ENCODE data around the gene SPAG5.

SPAG5 gene

DNA sequence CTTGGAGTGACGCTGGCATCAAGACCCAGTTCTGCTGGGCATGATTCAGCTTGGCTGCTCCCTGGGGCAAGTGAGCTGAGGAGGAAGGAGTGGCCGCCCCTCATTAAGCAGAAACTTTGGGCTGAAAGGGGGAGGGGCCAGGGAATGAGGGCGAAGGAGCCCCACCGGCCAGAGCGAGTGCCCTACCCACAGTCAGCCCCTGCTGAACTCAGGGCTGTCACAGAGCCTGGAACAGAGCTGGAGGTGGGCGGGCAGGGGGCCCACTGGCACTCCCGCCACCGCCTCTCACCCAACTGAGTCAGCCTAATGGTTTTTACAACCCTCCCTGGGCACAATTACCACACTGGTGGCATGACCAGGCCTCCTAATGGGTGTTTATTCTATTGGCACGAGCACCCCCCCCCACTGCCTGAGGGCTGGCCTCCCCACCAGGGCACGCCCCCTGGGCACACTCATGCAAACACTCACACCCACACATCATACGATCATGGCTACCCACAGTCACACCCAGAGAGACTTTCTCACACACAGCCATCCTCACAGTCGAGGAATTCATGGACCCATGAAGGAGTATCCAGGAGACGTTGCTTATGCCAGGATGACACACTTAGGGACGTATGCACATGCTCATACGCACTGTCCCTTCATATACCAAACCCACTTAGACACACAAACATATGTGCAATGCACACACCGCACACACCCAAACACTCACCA is 65.6 kb downstream of the SPAG5 start:
- no peak overlapping the region for H3K4me3 ChIP-seq (ENCODE audit: control insufficient read depth, low read depth, low read length)

DNA sequence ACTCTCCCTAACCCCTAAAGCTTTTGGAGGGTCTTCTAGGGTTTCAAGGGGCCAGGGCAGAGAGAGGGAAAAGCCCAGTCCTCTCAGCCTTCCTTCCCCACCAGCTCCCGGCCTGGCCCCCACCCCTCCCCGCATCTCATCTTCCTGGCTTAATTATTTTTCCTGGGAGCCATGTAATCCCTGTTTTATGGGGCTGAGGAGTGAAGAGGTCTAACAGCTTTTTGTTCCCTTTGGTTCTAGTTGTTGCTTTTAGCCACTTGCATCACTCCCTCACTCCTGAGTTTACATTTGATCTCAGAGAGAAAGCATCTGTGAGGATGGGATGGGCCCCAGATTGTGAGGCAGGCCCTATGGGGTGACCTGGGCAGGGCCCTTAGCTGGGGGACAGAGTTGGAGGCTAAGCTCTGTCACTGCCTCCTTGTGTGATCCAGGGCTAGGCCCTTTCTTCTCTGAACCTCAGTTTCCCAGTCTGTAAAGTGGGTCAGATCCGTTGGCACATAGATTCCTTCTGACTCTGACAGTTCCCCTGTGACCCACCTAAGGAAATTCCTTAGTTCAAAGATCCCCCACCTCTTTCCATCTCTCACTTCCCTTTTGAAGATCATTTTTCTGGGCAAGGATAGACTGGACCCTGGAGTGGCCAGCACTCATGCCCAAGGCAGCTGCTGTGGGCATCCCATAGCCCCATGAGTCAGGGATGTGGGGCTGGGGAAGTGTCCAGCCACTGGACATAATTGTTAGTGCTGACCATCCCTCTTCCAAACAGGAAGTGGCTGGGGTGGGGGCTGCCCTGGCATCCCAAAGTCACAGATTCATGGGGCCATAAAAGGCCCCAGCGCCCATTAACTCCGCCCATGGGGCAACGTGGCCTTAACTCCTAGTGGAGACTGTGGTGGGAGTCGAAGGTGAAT is 66.5 kb downstream of the SPAG5 start:
- no peak for DNase-seq (ENCODE audit: low read depth)
- TF ChIP-seq, protein P1, sequence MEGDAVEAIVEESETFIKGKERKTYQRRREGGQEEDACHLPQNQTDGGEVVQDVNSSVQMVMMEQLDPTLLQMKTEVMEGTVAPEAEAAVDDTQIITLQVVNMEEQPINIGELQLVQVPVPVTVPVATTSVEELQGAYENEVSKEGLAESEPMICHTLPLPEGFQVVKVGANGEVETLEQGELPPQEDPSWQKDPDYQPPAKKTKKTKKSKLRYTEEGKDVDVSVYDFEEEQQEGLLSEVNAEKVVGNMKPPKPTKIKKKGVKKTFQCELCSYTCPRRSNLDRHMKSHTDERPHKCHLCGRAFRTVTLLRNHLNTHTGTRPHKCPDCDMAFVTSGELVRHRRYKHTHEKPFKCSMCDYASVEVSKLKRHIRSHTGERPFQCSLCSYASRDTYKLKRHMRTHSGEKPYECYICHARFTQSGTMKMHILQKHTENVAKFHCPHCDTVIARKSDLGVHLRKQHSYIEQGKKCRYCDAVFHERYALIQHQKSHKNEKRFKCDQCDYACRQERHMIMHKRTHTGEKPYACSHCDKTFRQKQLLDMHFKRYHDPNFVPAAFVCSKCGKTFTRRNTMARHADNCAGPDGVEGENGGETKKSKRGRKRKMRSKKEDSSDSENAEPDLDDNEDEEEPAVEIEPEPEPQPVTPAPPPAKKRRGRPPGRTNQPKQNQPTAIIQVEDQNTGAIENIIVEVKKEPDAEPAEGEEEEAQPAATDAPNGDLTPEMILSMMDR (IDR thresholded peaks at IDR 0.05; ENCODE audit: control insufficient read depth, insufficient read depth, low read depth, low read length, missing control alignments): no peak
- no peak overlapping the region for H3K4me3 ChIP-seq (ENCODE audit: control insufficient read depth, low read depth, low read length)

More for the DNA sequence above, 65.6 kb downstream of the SPAG5 start:
- TF ChIP-seq, protein P1 (IDR thresholded peaks at IDR 0.05; ENCODE audit: control insufficient read depth, insufficient read depth, low read depth, low read length, missing control alignments): no peak
- DNase-seq (ENCODE audit: low read depth): no peak

DNA sequence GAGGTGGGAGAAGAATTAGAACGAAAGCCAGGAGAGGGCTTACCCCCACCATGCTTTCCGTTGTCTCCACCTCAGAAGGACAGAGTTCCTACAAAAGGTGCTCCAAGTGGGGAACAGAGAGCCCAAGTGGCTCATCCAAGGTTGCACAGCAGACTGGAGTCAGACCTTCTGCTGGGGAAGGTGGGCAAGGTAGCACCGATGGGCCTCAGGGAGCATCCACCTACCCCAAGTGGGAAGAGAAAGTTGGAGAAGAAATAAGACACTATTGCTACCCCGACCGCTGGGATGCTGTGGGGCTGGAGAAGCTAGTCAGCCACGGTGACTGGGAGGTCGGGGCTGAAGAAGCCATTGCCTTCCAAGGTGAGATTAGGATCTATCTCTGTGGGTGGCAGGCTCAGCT is 67.9 kb downstream of the SPAG5 start:
- TF ChIP-seq, protein P1 (IDR thresholded peaks at IDR 0.05; ENCODE audit: control insufficient read depth, insufficient read depth, low read depth, low read length, missing control alignments): no peak
- H3K4me3 ChIP-seq (ENCODE audit: control insufficient read depth, low read depth, low read length): no peak overlapping the region
- DNase-seq (ENCODE audit: low read depth): no peak

DNA sequence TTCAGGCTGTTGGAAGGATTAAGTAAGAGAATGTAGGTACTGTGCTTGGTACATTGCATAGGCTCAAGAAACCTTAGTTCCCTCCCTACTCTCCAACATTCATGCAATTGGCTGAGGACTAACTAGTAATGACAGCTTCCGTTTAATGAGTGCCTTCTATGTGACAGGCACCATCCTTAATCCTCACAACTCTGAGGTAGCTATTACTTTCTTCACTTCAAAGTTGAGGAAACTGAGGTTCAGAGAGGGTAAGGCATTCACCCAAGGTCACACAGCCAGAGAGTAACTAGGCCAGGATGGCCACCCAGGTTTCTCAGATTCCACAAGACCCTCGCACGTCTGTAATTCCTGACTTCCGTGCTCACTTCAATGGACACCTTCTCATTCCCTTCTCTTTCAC is 68.6 kb downstream of the SPAG5 start:
- no peak overlapping the region for H3K4me3 ChIP-seq (ENCODE audit: control insufficient read depth, low read depth, low read length)
- TF ChIP-seq, protein P1 (IDR thresholded peaks at IDR 0.05; ENCODE audit: control insufficient read depth, insufficient read depth, low read depth, low read length, missing control alignments): no peak
- no peak for DNase-seq (ENCODE audit: low read depth)

DNA sequence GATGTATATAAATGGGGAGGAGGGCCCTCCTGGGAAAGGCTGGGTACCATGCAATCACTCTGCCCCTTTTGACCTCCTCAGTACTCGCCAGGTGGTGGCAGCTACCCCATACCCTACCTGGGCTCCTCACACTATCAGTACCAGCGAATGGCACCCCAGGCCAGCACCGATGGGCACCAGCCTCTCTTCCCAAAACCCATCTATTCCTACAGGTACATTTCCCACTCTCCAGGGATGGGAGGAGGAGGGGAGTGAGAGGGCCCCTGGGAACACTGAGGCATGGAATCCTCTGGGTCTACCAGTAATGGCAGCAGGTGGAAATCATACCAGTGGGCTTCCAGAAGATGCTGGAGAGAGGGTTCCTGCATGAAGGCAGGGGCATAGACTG is 69.8 kb downstream of the SPAG5 start:
- DNase-seq (ENCODE audit: low read depth): no peak
- H3K4me3 ChIP-seq (ENCODE audit: control insufficient read depth, low read depth, low read length): no peak overlapping the region
- TF ChIP-seq, protein P1 (IDR thresholded peaks at IDR 0.05; ENCODE audit: control insufficient read depth, insufficient read depth, low read depth, low read length, missing control alignments): no peak

DNA sequence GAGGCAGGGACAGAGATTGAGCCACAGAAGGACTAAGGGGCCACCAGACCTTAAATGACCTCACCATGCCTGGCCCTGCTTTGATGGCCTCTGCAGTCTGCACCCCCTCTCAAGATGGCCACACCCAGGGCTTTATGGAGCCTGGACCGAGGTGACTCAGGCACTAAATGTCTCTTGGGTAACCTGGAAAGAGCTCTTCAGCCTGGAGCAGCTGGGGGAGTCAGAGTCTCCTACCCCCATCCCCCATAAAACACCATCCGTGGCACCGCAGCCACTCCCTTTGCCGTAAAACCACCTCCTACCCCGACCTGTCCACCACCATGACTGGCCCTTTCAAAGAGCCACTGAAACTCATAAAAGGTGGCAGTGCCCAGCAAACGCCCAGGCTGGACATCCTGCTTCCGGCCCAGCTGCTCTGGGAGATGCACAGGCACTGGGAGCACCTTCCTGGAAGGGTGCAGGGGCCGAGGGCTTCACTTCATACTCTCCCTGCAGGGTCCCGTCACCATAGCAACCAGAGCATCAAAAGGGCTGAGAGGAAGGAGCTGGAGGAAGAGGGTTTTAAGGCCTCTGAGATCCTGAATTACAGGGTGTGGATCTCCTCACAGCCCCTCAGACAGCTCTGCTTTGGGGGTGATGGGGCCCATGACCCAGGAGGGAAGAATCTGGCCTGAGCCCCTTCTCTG is 70.4 kb downstream of the SPAG5 start:
- no peak for DNase-seq (ENCODE audit: low read depth)
- H3K4me3 ChIP-seq (ENCODE audit: control insufficient read depth, low read depth, low read length): no peak overlapping the region
- TF ChIP-seq, protein P1 (IDR thresholded peaks at IDR 0.05; ENCODE audit: control insufficient read depth, insufficient read depth, low read depth, low read length, missing control alignments): no peak

All from AG09309 (cell line).